HG03520 (cell line): ENCODE measurements around the gene CDHR2.

Experiments used
- ATAC-seq: cut with Tn5 transposase; IDR thresholded peaks from one replicate; pipeline ENCODE4 v1.9.1; 2021; ENCODE audit warnings: mild to moderate bottlenecking, moderate library complexity; ENCODE audit not compliant: unreplicated experiment

Gene CDHR2

GRCh38 chr5:176527246-176528222 lies 21.6 kb upstream of the CDHR2 start:
- ATAC-seq: no peak

- ATAC-seq: no peak
Measured at GRCh38 chr5:176528301-176528700, 20.8 kb upstream of the CDHR2 start.

DNA sequence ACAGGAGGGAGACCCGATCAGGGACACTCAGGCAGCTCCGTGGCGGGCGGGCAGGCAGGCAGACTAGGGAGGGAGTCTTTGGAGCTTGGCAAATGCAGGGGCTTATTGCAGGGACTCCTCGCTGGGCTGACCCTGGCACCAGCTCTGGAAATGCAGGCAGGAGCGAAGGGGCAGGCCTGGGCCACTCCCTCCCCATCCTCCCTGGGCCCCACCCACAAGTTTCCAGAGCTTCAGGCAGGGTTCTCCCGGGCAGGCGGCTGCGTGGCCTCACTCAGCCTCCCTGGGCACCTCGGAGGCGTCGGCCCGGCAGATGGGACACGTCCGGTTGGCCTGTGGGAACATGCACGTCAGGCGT lies 20.4 kb upstream of the CDHR2 start:
- no peak for ATAC-seq

DNA sequence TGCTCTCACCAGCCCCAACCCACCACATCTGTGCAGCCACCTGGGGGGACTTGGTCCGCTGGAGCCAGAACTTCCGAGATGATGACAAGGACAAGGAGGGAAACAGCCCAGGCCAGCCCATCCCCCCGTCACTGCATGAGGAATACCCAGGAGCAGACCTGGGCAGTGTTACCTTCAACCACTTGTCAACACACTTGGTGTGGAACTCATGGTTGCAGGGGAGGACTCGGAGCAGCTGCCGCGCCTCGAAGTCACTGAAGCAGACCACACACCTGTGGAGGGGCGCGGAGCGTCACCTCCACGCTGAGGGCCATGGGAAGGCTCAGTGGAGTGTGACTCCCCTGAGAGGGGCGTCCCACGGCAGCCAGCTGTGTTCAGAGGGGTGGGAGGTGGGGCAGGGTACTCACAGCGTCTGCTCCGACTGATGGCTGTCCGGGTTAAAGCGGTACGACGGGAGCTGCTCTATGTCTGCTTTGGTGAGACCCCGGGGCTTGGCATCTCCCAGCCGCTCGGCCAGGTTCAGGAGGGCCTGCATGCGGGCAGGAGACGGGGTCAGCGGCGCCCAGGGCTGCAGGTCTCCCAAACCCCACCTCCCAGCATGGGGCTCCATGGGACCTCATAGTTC lies 19.9 kb upstream of the CDHR2 start:
- no peak for ATAC-seq

GRCh38 chr5:176529741-176530141 lies 19.4 kb upstream of the CDHR2 start:
- no peak for ATAC-seq

GRCh38 chr5:176530393-176530982 lies 18.7 kb upstream of the CDHR2 start:
- ATAC-seq: no peak

- ATAC-seq: no peak
Measured at GRCh38 chr5:176530983-176531901, 17.9 kb upstream of the CDHR2 start.

GRCh38 chr5:176531902-176532493 lies 17.1 kb upstream of the CDHR2 start:
- ATAC-seq: no peak

GRCh38 chr5:176532795-176533194 lies 16.3 kb upstream of the CDHR2 start:
- ATAC-seq: no peak

DNA sequence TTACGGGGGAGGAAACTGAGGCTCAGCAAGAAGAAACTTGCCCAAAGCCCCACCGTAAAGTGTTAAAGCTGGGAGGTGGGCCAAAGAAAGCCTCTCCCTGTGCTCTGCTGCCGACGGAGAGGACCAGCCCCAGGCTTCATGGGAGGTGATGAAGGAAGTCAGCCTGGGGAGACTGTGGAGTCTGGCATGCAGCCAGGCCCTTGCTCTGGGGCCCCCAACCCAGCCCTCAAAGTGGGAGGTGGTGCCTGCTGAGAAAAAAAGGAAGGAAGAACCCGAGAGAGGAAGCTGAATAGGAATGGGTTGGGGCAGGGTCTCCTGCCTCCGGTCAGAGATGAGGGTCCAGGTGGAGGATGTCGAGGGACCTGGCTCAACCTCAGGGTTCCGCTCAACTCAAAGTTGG lies 15.8 kb upstream of the CDHR2 start:
- ATAC-seq: no peak

GRCh38 chr5:176533894-176534611 lies 15.1 kb upstream of the CDHR2 start:
- no peak for ATAC-seq

- no peak for ATAC-seq
Measured at GRCh38 chr5:176534640-176535039, 14.5 kb upstream of the CDHR2 start.

DNA sequence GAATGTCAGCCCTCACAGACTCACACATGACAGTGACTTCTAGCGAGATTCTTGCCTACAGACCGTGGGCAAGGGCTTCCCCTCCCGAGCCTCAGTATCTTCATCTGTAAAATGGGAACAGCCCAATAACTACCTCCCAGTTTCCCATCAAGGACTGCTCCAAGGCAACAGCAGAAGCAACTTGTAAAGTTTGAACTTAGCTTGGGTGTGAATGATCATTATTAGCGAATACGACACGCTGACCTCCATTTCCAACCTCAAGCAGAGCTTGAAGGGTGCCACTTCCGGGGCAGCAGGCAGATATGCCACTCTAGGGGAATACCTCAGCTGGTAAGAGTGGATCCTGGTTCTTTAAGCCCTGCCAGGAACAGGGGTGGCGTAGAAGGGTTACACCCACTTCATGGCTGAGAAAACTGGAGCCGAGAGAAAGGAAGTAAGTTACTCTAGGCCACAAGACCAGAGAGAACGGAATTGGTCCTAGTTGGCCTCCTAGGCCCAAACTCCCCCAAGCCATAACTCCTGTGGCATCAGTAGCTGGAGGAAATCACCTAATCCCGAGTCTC lies 14.0 kb upstream of the CDHR2 start:
- no peak for ATAC-seq

- ATAC-seq: no peak
Measured at GRCh38 chr5:176535664-176536131, 13.4 kb upstream of the CDHR2 start.

DNA sequence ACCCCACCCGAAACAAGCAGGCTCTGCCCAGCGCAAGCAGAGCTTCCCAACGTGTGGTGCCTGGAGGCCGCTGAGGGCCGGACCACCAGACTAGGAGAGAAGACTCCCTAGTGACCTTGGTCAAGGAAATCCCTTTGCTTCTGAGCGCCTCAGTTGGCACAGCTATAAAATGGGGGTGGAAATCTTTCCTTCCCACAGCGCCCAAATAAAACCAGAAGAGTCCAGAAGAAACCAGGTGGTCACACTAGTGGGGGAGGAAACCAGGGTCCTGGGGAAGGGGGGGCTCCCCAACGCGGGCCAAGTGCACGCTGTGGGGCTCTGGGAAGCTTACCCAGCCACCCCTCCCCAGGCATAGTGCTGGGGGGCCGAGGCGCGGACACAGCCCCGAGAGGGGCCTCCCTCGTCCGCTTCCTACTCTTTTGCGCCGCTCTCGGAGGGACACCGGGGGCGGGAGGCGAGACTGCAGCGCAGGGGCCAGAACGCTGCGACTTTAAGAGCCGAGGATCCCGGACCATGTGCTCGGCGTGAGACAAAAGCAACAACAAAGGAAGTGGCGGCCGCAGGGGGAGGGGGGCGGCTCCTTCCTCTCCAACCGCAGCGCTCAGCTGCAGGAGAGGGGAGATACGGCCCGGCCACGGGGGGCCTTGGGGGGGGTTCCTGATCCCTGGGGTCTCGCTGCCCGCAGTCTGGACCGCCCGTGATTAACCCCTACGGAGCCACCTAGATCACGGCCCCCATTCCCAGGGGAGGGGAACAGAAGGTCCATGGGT lies 12.8 kb upstream of the CDHR2 start:
- no peak for ATAC-seq

- ATAC-seq: peak; percentile 48
Measured at GRCh38 chr5:176536902-176537553, 12.1 kb upstream of the CDHR2 start, which contains the start of gene RNF44. RNF44 (minus strand) TSS chr5:176537402; CDS start chr5:176532472, 4,930 bp downstream.

- peak; percentile 67 for ATAC-seq
Measured at GRCh38 chr5:176537554-176538229, 11.4 kb upstream of the CDHR2 start.
